Cardiac septum (tissue), 1 donor: ENCODE data around the gene HLA-DQA2. TPM values are rescaled to one million over a fixed set of nuclear protein-coding genes. Genes with fewer than 3 reads are reported as not detected.
"Not testable (repeated sequence)": the region's sequence is repeated elsewhere in the genome, so short reads cannot be mapped to it uniquely, and the experiment has no call there.

Source experiments
- DNase-seq: peaks from one replicate; pipeline ENCODE4 v3.0.0-alpha.2; 2020; ENCODE audit warnings: low spot score
- intact Hi-C: fragments of 100-400 bp; cut with DNase I; formaldehyde crosslinking; loops from one replicate; pipeline ENCODE4 v1.14.0; 2022
- long read RNA-seq: library from polyadenylated mRNA; unstranded; transcript quantifications from one replicate; pipeline ENCODE4 v2.0.0, GENCODE V29; 2021
- total RNA-seq: library from RNA; stranded (reverse); fragmentation: NEBNext Ultra II Directional; extraction: Animal tissue kit (Norgen Biotek cat#: 25700); gene quantifications from one replicate; pipeline ENCODE4 v1.2.1, GENCODE V29; 2021
- donor health status: DM: no; HTN: no; CAD: no.

Gene HLA-DQA2
- 2.8 TPM for total RNA-seq
- long read RNA-seq = 0 reads

DNA sequence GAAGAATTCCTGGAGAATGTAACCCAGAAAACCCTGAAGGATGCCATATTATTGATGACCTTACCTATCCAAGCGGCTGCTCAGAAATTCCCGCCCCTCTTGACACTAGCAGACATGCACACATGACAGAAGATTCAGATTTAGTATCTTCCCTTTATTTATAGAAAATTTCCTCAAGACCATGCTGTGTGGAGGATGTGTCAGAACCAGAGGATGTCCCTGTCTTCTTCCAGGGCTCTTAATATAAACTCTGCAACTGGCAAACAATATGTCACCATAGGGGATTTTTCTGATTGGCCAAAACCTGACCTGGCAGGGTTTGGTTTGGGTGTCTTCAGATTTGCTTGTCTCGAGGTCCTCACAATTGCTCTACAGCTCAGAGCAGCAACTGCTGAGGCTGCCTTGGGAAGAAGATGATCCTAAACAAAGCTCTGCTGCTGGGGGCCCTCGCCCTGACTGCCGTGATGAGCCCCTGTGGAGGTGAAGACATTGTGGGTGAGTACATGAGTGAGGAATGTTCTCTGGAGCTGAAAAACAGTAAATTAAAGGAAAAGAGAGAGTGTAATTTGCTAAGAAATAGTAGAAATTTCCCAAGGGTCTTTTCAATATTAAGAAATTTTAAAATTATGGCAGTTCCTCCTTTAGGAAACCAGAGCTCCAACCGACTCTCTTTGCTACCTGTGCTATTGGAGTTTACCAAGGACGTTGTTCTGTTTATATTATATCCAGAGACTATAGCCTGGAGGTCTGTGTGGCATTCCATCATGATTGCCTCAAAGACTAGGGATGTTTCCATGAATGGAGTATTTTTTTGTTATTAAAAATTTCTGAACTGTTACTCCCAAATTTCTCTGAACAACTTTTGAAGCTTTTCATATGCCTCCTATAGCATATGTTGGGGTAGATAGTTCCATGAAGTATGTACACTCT is at the start of gene HLA-DQA2:
TSS of gene HLA-DQA2 (plus strand) at position 361 of the 930 bp plus-strand sequence. CDS start at position 414, 53 bp downstream.
- no peak for DNase-seq
- intact Hi-C loops = no loop called here

GRCh38 chr6:32692019-32692418 is 49.2 kb upstream of the HLA-DQA2 start:
- DNase-seq = no peak

GRCh38 chr6:32697031-32697430 is 44.2 kb upstream of the HLA-DQA2 start:
- intact Hi-C loops = loop anchor here (5.0 kb wide), 1 partner anchor 265 kb away; no protein-coding TSS in a partner anchor
- DNase-seq = no peak

More at GRCh38 chr6:32692019-32692418, 49.2 kb upstream of the HLA-DQA2 start:
- intact Hi-C loops = no loop called here

DNA sequence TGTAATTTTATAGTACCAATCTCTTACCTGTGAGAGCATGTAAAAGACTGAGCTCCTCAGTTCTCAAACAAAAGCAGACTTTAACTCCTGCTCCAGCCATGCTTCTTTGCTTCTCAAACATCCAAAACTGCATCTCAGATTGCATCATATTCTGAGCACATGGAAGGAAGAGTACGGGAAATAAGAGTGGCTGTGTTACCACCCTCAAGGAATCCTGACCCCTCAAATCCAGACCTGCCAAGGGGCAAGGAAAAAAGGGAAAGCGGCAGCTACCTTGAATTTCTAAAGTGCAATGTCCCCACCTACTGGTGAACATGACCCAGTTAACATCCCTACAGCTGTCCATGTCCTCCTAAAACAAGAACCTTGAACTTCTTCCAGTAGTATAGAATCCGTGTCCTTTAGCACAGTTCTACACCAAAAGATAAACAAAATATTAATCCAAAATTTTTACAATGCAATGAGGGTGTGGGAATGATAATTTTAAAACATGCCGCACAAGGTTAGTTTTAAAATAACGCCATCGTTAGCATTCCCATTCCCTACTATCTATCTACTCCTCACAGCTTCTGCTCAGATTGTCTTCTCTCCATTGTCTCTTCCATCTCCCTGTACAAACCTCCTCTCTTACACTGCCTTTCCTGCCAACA is 40.7 kb upstream of the HLA-DQA2 start:
- intact Hi-C loops = loop anchor here (2.0 kb wide), 1 partner anchor 288 kb away; no protein-coding TSS in a partner anchor
- DNase-seq = no peak

GRCh38 chr6:32703347-32703746 is 37.8 kb upstream of the HLA-DQA2 start:
- no peak for DNase-seq
- intact Hi-C loops = no loop called here

GRCh38 chr6:32705164-32705563 is 36.0 kb upstream of the HLA-DQA2 start:
- intact Hi-C loops = not testable (repeated sequence)

GRCh38 chr6:32709625-32710024 is 31.6 kb upstream of the HLA-DQA2 start:
- intact Hi-C loops = no loop called here
- DNase-seq = no peak

More at GRCh38 chr6:32705164-32705563, 36.0 kb upstream of the HLA-DQA2 start:
- DNase-seq = not testable (repeated sequence)

- intact Hi-C loops = no loop called here
- no peak for DNase-seq
These were observed 27.9 kb upstream of the HLA-DQA2 start for GRCh38 chr6:32713241-32713640.

GRCh38 chr6:32716396-32716795 is 24.8 kb upstream of the HLA-DQA2 start:
- intact Hi-C loops = no loop called here
- no peak for DNase-seq

DNA sequence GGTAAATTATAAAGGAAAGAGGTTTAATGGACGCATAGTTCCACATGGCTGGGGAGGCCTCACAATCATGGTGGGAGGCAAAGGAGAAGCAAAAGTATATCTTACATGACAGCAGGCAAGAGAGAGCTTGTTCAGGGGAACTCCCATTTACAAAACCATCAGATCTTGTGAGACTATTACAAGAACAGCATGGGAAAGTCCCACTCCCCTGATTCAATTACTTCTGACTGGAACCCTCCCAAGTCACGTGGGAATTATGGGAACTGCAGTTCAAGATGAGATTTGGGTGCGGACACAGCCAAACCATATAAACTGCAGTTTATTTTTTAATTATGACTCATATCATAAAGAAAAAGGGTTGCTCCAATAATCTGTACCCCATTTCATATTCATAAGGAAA is 22.3 kb upstream of the HLA-DQA2 start:
- DNase-seq = no peak
- intact Hi-C loops = no loop called here

DNA sequence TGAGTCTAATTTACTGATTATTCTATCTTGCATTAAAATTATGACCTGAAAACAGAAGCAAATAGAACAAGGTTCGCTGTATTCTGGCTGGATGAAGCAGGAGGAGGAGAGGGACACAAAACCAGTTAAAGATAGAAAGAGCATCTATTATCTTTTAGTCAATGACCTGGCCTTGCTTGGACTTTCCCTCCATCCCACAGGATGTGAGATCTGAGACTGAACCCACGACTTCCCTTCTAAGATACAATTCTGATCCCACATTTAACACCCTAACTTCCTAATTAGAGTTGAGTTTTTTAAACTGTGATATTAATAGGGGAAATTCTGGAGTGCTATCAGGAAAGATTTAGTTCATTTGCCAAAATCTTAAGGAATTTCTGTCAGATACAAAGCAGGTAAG is 3.1 kb upstream of the HLA-DQA2 start:
- no peak for DNase-seq
- intact Hi-C loops = no loop called here

DNA sequence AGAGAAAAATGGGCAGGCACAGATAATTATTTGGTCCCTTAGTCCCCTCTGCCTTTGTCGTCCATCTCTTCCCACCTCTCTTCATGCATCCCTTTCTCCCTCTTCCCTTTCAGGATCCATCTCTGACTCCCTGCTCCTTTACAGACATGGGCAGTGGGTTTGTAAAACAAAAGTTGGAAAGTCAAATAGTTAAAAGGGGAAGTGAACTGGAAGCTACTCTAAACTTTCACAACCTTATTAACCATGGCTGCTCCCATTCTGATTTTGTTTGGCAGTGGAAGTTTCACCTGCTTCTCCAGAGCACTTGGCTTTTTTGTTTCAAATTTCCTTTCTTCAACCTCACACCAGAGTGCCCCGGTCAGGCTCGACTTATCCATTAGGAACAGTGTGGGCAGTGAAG is 1.2 kb downstream of the HLA-DQA2 start:
- intact Hi-C loops = no loop called here
- DNase-seq = no peak

DNA sequence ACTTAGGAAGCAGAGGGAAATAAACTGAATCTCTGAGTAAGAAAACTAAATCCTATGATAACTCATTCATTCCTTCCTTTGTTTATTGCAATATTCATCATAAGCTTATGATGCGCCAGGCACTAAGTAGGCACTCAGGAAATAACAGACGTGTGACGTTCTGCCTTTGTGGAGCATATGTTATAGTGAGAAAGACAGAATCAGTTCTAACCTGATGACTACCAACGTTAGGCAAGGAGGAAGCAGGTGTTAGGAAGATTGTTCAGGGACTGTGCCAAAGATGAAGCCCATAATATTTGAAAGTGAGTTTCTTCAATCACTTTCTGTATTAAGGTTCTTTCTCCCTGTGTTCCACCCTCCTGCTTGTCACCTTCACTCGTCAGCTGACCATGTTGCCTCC is 3.6 kb downstream of the HLA-DQA2 start:
- DNase-seq = no peak
- intact Hi-C loops = loop anchor here (5.0 kb wide), 1 partner anchor 102 kb away; no protein-coding TSS in a partner anchor

- intact Hi-C loops = loop anchor here (5.0 kb wide), 1 partner anchor 103 kb away; no protein-coding TSS in a partner anchor
- DNase-seq = not testable (repeated sequence)
These were observed 4.5 kb downstream of the HLA-DQA2 start for GRCh38 chr6:32745649-32746048.

- intact Hi-C loops = no loop called here
- no peak for DNase-seq
These were observed 11.4 kb downstream of the HLA-DQA2 start for GRCh38 chr6:32752580-32752979.

GRCh38 chr6:32759669-32760068 is 18.5 kb downstream of the HLA-DQA2 start:
- no peak for DNase-seq
- intact Hi-C loops = no loop called here

GRCh38 chr6:32761072-32761471 is 19.9 kb downstream of the HLA-DQA2 start:
- DNase-seq = no peak
- intact Hi-C loops = no loop called here

DNA sequence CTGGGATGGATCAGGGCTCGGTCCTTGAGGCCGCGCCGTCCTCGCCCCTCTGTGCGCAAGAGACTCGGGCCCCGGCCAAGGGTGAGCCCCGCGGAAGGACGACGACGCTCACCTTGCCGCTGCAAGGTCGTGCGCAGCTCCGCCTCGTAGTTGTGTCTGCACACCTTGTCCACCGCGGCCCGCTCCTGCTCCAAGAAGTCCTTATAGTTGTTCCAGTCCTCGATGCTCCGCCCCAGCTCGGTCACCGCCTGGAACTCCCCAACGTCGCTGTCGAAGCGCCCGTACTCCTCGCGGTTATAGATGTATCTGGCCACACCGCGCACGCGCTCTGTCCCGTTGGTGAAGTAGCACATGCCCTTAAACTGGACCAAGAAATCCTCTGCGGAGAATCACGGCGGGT is 20.4 kb downstream of the HLA-DQA2 start:
- DNase-seq = no peak
- intact Hi-C loops = no loop called here

DNA sequence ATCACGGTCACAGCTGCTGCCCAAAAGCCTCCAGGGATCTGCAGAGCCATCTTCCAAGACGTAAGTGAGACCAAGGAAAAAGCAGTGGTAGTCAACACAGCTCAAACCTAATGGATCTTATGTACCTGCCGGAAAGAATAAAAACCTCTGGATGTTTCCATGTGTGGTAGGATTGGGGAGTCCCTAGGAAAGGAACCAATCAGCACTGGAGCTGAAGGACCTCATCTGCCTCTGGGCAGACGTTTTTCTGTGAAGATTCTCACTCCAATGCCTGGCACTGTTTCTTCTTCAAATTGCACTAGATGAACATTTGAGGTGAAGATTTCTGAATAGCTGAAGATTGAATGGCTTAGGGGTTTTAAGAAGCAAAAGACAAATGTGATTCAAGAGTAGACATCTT is 22.2 kb downstream of the HLA-DQA2 start, which contains the start of gene HLA-DQB2:
TSS of gene HLA-DQB2 (minus strand) at position 112 of the 400 bp plus-strand sequence. CDS start at position 50, 62 bp downstream.
- intact Hi-C loops = no loop called here

GRCh38 chr6:32764048-32764447 is 22.9 kb downstream of the HLA-DQA2 start:
- intact Hi-C loops = no loop called here
- DNase-seq = no peak

More for the DNA sequence above, 22.2 kb downstream of the HLA-DQA2 start, which contains the start of gene HLA-DQB2:
- no peak for DNase-seq
